Adipocyte (in vitro differentiated cells): ENCODE data around the gene ADTRP.

Source experiments
- DNase-seq: peaks from one replicate; pipeline ENCODE4 v3.0.0-alpha.2; 2015; ENCODE audit warnings: low read depth
- H3K27me3 ChIP-seq: replicated peaks from 2 replicates; pipeline ENCODE4 v1.7.0; 2013; ENCODE audit warnings: mild to moderate bottlenecking, low read length, moderate library complexity; ENCODE audit not compliant: control insufficient read depth, insufficient read depth
- H3K36me3 ChIP-seq: 2 replicates; pipeline ENCODE4 v1.7.0; 2013; ENCODE audit warnings: low read length, mild to moderate bottlenecking, moderate library complexity; ENCODE audit not compliant: control insufficient read depth, insufficient read depth, severe bottlenecking
- H3K4me1 ChIP-seq: 2 replicates; pipeline ENCODE4 v1.7.0; 2013; ENCODE audit warnings: mild to moderate bottlenecking, low read length, moderate library complexity; ENCODE audit not compliant: control insufficient read depth, insufficient read depth
- H3K4me3 ChIP-seq: 2 replicates; pipeline ENCODE4 v1.7.0; 2013; ENCODE audit warnings: mild to moderate bottlenecking, low read length, moderate library complexity
- H3K9ac ChIP-seq: 2 replicates; pipeline ENCODE4 v1.7.0; 2013; ENCODE audit warnings: mild to moderate bottlenecking, low read length, moderate library complexity
- H3K9me3 ChIP-seq: 2 replicates; pipeline ENCODE4 v1.7.0; 2013; ENCODE audit warnings: mild to moderate bottlenecking, low read length, moderate library complexity; ENCODE audit not compliant: control insufficient read depth

Gene ADTRP

DNA sequence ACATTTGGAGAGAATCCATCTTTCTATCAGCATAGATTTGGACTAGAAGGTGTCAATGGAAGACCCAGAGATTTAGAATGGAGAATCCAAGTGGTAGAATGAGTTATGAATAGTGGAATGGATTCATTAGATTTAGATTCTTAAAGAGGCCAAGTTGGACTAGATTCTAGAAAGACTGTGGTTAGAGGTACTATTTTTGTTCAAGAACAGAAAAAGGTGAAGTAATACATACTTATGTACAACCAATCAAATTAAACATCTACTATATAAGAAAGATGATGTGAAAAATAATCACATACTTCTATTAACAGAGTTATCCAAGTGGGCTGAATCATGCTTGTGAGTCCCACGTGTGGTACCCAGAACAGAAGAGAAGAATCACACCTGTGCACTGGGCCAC is 33.8 kb upstream of the ADTRP start:
- Histone ChIP-seq H3K27me3 (no peaks in the 10 kb centered on the region), H3K9me3 (no peaks in the 10 kb centered on the region), H3K9ac (no peak overlapping the region), H3K4me3 (no peak overlapping the region), H3K4me1 (peaks cover 39% of the 10 kb centered on the region), H3K36me3 (no peaks in the 10 kb centered on the region)
- no peak for DNase-seq

DNA sequence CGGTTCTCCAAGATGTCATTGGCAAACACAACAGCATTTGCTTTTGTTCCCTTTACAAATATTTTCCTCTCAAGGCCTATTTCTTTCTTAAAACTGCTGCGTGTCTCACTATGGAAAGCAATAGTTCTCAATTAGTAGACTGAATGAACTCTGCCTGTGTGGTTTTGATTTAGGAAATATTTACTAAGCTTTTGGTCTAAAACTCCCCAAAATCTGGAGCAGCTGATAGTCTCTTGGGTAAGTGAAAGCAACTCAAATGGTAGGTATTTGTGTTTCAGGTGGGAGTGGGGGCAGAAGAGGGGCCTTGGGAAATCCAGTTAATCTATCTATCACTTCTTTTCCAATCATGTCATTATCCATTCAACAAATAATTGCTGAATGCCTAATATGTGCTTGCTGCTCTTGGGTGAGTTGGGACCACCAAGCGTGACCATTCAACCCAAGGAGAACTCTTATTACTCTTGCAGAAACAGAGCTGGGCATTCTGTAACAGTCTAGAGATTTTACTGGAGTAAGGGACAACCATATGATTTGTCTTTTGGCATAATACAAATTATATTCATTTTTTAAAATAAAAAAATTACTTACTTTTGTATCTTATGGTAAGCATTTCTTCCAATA is 33.2 kb upstream of the ADTRP start:
- peaks cover 39% of the 10 kb centered on the region for H3K4me1 ChIP-seq
- no peaks in the 10 kb centered on the region for H3K9me3 ChIP-seq
- no peaks in the 10 kb centered on the region for H3K27me3 ChIP-seq
- no peak for DNase-seq
- no peaks in the 10 kb centered on the region for H3K36me3 ChIP-seq
- no peak overlapping the region for H3K9ac ChIP-seq
- no peak overlapping the region for H3K4me3 ChIP-seq

DNA sequence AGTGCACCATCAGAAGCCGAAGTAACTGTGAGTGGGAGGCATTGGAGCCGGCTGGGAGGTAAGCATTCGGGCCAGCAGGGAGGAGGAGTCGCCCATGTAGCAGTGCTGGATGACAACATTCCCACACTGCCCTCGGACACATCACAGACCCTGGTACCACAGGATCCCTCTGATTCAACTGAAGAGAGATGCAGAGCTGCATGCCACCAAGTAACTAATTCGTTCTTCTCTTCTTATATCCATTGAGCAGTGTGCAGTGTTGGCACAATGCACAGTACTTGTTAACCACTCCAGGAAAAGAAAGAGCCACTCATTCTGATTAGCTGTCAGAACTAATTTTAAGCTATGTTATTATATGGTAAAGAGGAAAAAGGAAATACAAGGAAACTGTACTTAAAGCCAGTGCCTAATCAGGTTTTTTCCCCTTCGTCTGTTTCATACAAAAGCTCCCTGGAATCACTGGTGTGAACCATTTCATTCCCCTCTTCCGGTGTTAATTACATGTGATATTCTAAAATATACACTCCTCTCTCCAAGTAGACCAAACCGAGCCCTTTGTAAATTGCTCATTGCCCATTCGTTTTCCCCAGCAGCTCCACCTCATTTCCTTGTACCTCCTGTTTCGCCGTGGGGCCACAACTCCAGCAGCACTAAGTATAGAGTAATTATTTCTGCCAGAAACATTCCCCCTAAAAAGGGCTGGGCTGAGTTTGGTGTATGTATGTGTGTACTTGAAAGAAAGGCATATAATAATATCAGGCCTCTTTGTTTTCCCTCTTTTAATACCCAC is 32.4 kb upstream of the ADTRP start:
- Histone ChIP-seq H3K4me1 (peaks cover 39% of the 10 kb centered on the region), H3K36me3 (no peaks in the 10 kb centered on the region), H3K27me3 (no peaks in the 10 kb centered on the region), H3K9ac (peak overlapping the region; percentile 15), H3K9me3 (no peaks in the 10 kb centered on the region), H3K4me3 (peak overlapping the region; percentile 26)
- no peak for DNase-seq

DNA sequence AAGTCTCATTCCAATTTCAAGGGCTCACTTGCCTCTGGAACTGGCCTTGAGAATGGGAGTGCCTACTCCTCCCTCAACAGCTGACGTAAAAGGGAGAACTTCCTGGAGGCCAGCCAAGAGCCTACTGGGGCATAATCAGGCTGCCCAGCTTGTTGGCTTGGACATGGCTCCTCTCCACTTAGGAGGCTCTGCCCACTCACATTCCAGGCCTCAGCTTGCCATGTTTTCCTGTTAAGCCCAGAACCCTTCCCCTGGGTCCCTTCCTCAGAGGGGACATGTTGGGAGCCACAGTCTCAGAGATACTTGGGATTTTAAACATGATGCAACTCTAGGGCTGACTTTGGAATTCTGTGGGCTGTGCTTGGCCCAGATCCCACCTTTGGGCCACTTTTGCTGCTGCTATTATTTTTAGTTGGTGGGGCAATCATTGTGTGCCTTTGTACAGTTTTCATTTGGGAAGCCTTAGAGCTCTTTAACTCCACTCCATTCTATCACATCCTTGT is 31.5 kb upstream of the ADTRP start:
- no peaks in the 10 kb centered on the region for H3K36me3 ChIP-seq
- no peaks in the 10 kb centered on the region for H3K27me3 ChIP-seq
- peaks cover 39% of the 10 kb centered on the region for H3K4me1 ChIP-seq
- peak overlapping the region; percentile 3 for H3K9ac ChIP-seq
- H3K9me3 ChIP-seq = no peaks in the 10 kb centered on the region
- peak; percentile 81 for DNase-seq
- peak overlapping the region; percentile 26 for H3K4me3 ChIP-seq

DNA sequence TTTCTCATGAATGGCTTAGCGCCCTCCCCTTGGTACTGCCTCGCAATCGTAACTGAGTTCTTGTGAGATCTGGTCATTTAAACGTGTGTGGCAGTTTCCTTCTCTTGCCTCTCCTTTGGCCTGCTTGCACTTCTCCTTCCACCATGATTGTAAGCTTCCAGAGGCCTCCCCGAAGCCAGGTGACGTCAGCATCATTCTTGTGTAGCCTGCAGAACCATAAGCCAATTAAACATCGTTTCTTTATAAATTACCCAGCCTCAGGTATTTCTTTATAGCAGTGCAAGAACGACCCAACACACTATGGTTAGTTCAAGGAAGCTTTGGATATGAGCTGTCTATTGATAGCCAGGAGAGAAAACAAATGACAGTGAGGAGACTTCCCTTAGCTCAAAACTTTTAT is 29.5 kb upstream of the ADTRP start:
- Histone ChIP-seq H3K4me3 (no peak overlapping the region), H3K9me3 (no peaks in the 10 kb centered on the region), H3K9ac (no peak overlapping the region), H3K4me1 (peaks cover 24% of the 10 kb centered on the region), H3K36me3 (no peaks in the 10 kb centered on the region), H3K27me3 (no peaks in the 10 kb centered on the region)
- DNase-seq = no peak

DNA sequence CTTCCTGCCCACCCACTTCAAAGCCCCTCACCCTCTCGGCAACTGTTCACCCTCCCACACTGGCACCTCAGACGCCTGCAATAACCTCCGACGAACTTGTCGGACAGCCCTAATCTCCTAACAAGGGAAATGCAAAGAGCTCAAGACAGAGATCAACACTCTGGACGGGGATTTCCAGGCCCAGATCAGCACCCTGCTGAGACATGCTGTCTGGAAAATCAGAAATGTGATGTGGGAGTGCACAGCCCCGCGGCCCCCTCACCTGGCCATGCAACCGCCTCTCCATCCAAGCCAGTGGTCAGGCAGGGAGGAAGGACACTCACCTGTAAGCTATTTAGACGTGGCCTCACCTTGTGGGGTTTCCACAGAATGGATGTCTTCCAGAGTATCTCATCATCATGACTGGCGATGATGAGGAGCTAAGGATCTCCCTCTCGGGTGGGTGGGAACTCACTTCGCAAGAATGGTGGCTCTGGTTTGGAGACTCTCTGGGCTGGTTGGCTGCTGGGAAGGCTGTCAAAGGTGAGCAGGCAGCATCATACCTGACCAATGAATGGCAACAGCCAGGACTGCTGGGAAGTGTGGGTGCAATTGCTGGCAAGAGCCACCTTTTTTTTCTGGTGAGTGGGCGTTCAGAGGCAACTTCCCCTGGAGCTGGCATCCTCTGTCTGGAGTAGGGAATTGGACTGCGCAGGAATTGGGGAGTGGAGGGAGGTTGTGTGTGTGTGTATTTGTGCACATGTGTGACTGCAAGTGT is 28.1 kb upstream of the ADTRP start:
- Histone ChIP-seq H3K4me1 (peaks cover 21% of the 10 kb centered on the region), H3K9ac (no peak overlapping the region), H3K36me3 (no peaks in the 10 kb centered on the region), H3K4me3 (no peak overlapping the region), H3K27me3 (no peaks in the 10 kb centered on the region), H3K9me3 (no peaks in the 10 kb centered on the region)
- no peak for DNase-seq

DNA sequence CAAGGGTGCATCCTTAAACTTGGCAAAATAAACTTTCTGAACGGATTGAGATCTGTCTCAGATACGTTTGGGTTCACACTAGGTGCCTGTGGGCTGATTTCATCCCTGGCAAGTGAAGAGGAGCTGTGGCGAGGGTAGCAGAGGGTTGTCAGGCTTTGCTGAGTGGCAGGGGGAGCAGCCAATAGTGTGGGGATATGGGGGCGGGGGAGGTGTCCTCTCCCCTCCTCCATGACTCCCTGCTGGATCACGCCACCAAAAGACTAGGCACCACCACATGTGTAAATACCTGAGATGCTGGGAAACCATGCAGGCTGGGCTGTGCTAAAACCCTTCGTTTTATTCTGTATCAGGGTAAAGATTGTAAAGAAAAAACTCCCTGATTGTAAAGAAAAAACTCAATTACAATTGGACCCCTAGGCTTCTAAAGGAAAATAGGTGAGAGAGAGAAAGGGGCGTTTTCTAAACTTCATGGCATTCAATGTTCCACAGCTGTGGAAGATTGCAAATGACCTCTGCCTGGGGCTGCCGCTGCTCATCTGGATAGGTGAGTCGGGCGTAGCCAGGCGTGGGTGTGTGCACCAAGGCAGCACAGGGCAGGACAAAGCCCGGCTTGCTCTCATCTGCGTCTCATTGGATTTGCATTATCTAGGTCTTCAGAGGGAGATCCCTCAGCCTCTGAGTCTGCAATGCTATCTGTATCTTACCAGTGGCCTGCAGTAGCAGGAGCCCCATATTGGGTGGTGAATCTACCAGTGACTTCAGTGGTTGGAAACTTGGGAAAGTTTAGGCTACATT is 26.9 kb upstream of the ADTRP start:
- Histone ChIP-seq H3K4me3 (no peak overlapping the region), H3K27me3 (no peaks in the 10 kb centered on the region), H3K4me1 (peaks cover 15% of the 10 kb centered on the region), H3K9me3 (no peaks in the 10 kb centered on the region), H3K36me3 (no peaks in the 10 kb centered on the region), H3K9ac (no peak overlapping the region)
- no peak for DNase-seq

DNA sequence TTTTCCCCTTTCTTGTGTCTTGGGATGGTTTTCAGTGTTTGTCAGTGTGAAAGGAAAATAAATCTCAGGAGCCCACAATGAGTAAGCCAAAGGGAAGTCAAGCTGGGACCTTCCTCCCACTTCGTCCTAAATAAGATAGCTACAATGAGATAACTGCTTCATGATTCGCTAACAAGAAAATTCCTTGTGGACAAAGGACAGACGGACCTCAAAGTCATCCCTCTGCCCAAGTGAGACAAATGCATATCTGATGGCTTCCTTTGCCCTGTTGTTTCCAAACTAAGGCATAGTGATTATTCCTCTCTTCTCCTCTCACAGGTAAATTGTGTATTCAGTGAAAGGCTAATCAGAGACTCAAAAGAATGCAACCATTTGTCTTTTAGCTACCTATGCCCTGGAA is 26.1 kb upstream of the ADTRP start:
- Histone ChIP-seq H3K4me3 (no peak overlapping the region), H3K4me1 (peaks cover 8% of the 10 kb centered on the region)
- DNase-seq = no peak

DNA sequence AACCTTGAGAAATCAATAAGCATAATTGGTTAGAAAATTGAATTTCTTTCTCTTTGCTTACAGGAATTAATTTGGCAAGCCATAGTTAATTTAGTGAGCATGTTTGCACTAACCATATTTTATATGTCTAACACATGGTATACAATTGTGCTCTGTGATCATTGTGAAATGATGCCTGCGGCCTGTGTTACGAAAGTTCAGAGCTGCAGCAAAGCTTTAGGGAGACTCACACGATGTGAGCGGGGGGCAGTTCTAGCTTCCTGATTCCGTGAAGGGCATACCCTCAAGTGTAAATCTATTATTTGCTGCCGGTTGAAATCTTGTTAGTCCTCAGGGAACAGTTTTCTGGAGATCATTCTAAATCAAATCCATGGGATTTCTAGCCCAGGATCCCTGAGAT is 25.5 kb upstream of the ADTRP start:
- Histone ChIP-seq H3K9me3 (no peaks in the 10 kb centered on the region), H3K9ac (no peak overlapping the region), H3K4me3 (no peak overlapping the region), H3K4me1 (peaks cover 3% of the 10 kb centered on the region), H3K27me3 (no peaks in the 10 kb centered on the region), H3K36me3 (no peaks in the 10 kb centered on the region)
- DNase-seq = peak; percentile 22

More for the DNA sequence above, 26.1 kb upstream of the ADTRP start:
- Histone ChIP-seq H3K9ac (no peak overlapping the region), H3K9me3 (no peaks in the 10 kb centered on the region), H3K36me3 (no peaks in the 10 kb centered on the region), H3K27me3 (no peaks in the 10 kb centered on the region)

DNA sequence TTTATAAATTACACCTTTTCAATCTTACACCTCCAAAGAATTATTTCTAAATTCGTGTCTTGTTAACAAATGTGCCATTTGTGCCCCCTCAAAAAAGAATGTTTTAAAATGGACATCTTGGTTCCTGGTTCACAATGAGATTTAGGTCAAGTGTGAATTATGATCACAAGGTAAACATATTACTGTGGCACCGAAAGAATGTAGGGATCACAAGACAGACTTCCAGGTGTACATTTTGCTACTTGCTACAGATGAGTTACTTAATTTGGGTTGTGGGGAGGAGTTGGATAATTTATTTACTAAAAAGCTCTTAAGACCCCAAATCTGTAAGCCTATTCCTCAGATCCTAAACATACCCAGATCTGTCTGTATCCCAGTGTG is 25.0 kb upstream of the ADTRP start:
- Histone ChIP-seq H3K4me1 (peaks cover 3% of the 10 kb centered on the region), H3K27me3 (no peaks in the 10 kb centered on the region), H3K36me3 (no peaks in the 10 kb centered on the region), H3K4me3 (no peak overlapping the region), H3K9me3 (no peaks in the 10 kb centered on the region), H3K9ac (no peak overlapping the region)
- no peak for DNase-seq
